PFSK-1 (cell line): ENCODE measurements around the gene FFAR3.

Source experiments
- POLR2AphosphoS5 ChIP-seq: IDR thresholded peaks from 2 replicates; pipeline ENCODE4 v1.6.1; 2012; ENCODE audit warnings: low read depth, mild to moderate bottlenecking, control low read depth, low read length, moderate library complexity
- REST ChIP-seq, 2 experiments: IDR thresholded peaks; 2 replicates each; pipeline versions ENCODE4 v1.6.1 to v1.8.0; 2011 to 2012; ENCODE audit warnings: low read depth in 2 of 2, low read length in 2 of 2, control low read depth in 1 of 2, inconsistent platforms in 1 of 2, mild to moderate bottlenecking in 1 of 2, moderate library complexity in 1 of 2; ENCODE audit not compliant: insufficient read depth in 1 of 2

GRCh38 chr19:35314031-35314430, 44.2 kb upstream of the FFAR3 start:
- TF ChIP-seq POLR2AphosphoS5: no peak
- TF ChIP-seq REST (IDR thresholded peaks at IDR 0.05; ENCODE audit: insufficient read depth in 1 of 2, low read depth in 2 of 2, low read length in 2 of 2): no peak
